Measurements from ENCODE around the gene HAND2.

DNA sequence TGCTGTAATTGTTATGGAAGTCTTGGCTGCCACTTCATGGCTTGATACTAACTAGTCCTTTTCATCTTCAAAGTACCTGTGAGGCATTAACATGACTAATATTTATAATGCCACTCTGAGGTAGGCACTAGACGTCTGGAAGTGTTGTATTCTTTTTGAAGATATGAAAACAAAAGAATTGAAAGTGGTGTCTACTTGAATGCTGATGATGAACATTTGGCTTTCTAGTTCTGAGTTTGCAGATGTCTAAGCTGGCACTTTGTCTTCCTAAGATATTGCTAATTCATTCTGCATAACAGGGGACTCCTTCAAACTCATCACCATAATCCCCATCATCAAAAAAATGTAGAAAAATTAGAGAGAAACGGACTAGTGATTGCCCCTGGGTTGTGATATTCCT is 41.6 kb upstream of the HAND2 start:
- no peak for TF ChIP-seq POLR2AphosphoS5 (IDR thresholded peaks at IDR 0.05; ENCODE audit: low read depth, low read length)
- no peak for TF ChIP-seq POLR2A (IDR thresholded peaks at IDR 0.05; ENCODE audit: low read depth, low read length)
- TF ChIP-seq SPI1 (IDR thresholded peaks at IDR 0.05; ENCODE audit: low read depth, low read length) = no peak
- TF ChIP-seq PAX5 (IDR thresholded peaks at IDR 0.05; ENCODE audit: insufficient read depth, low read length, severe bottlenecking) = no peak
